CD14-positive monocyte (primary cell): Measurements from ENCODE around the gene PWP1. TPM values are rescaled to one million over a fixed set of nuclear protein-coding genes. Genes with fewer than 3 reads are reported as not detected.

Experiments
- DNase-seq, 3 donors: peaks; one replicate each; pipeline ENCODE4 v3.0.0-alpha.2; 2011 to 2022
- H2AFZ ChIP-seq: 2 replicates; pipeline ENCODE4 v1.6.0; 2012; ENCODE audit warnings: mild to moderate bottlenecking, low read depth, low read length, inconsistent platforms; ENCODE audit not compliant: insufficient read depth, poor library complexity, severe bottlenecking
- H3K27ac ChIP-seq, 2 donors: 1 replicate in 1 of 2; 2 replicates in 1 of 2; pipeline ENCODE4 v1.5.1; 2012 to 2013; ENCODE audit warnings: low read length in 2 of 2, control low read depth in 1 of 2, inconsistent platforms in 1 of 2, low read depth in 1 of 2, mild to moderate bottlenecking in 1 of 2
- H3K27me3 ChIP-seq, 2 donors: one replicate each; pipeline versions ENCODE4 v1.6.0 to v1.6.1; 2011 to 2013; ENCODE audit warnings: low read length in 2 of 2; ENCODE audit not compliant: control insufficient read depth in 2 of 2, insufficient read depth in 2 of 2
- H3K36me3 ChIP-seq, 2 donors: replicated peaks in 1 of 2; 1 replicate in 1 of 2; 2 replicates in 1 of 2; pipeline versions ENCODE4 v1.5.1 to v1.6.1; 2012 to 2013; ENCODE audit warnings: low read length in 2 of 2, control low read depth in 1 of 2, inconsistent platforms in 1 of 2, mild to moderate bottlenecking in 1 of 2; ENCODE audit not compliant: insufficient read depth in 2 of 2, control insufficient read depth in 1 of 2
- H3K4me1 ChIP-seq, 2 donors: 1 replicate in 1 of 2; 2 replicates in 1 of 2; pipeline versions ENCODE4 v1.5.1 to v1.6.1; 2012 to 2013; ENCODE audit warnings: low read length in 2 of 2, control low read depth in 1 of 2, inconsistent platforms in 1 of 2, mild to moderate bottlenecking in 1 of 2, moderate library complexity in 1 of 2; ENCODE audit not compliant: insufficient read depth in 2 of 2, control insufficient read depth in 1 of 2
- H3K4me2 ChIP-seq: replicated peaks from 2 replicates; pipeline ENCODE3; 2012; ENCODE audit warnings: low read length, moderate library complexity, mild to moderate bottlenecking; ENCODE audit not compliant: poor library complexity, severe bottlenecking; ENCODE audit errors: extremely low read depth
- H3K4me3 ChIP-seq, 3 experiments: fragments of 200-600 bp in 1 of 3; sonication (generic) in 1 of 3; replicated peaks in 1 of 3; 1 replicate in 2 of 3; 2 replicates in 1 of 3; pipeline ENCODE4 v1.5.1; 2011 to 2013; ENCODE audit warnings: low read length in 3 of 3, mild to moderate bottlenecking in 3 of 3, control low read depth in 2 of 3, low read depth in 2 of 3, inconsistent platforms in 1 of 3, moderate library complexity in 1 of 3
- H3K79me2 ChIP-seq: 2 replicates; pipeline ENCODE4 v1.6.0; 2012; ENCODE audit warnings: mild to moderate bottlenecking, control low read depth, inconsistent platforms, low read length, moderate library complexity; ENCODE audit not compliant: insufficient read depth
- H3K9ac ChIP-seq: 2 replicates; pipeline ENCODE4 v1.6.0; 2017; ENCODE audit warnings: low read length, mild to moderate bottlenecking; ENCODE audit not compliant: insufficient read depth, poor library complexity, severe bottlenecking
- H3K9me3 ChIP-seq, 2 donors: replicated peaks in 1 of 2; 1 replicate in 1 of 2; 2 replicates in 1 of 2; pipeline versions ENCODE4 v1.5.1 to v1.6.1; 2012 to 2013; ENCODE audit warnings: low read length in 2 of 2, control low read depth in 1 of 2; ENCODE audit not compliant: control insufficient read depth in 1 of 2, insufficient read depth in 1 of 2
- H4K20me1 ChIP-seq: 2 replicates; pipeline ENCODE4 v1.6.0; 2012; ENCODE audit warnings: mild to moderate bottlenecking, low read length, control low read depth, moderate library complexity; ENCODE audit not compliant: insufficient read depth
- H3K27ac Mint-ChIP-seq, 7 donors: one replicate each; pipeline ENCODE4 v1.8.0; 2020; ENCODE audit warnings: mild to moderate bottlenecking in 7 of 7, mixed read lengths in 7 of 7, moderate library complexity in 6 of 7, inconsistent platforms in 2 of 7
- H3K27me3 Mint-ChIP-seq, 3 donors: one replicate each; pipeline ENCODE4 v1.8.0; 2021 to 2022; ENCODE audit warnings: low read depth in 3 of 3, mild to moderate bottlenecking in 3 of 3, mixed read lengths in 3 of 3, moderate library complexity in 3 of 3, inconsistent platforms in 1 of 3
- H3K36me3 Mint-ChIP-seq, 2 donors: one replicate each; pipeline ENCODE4 v1.8.0; 2020; ENCODE audit warnings: mixed read lengths in 2 of 2, inconsistent platforms in 1 of 2, mild to moderate bottlenecking in 1 of 2
- H3K4me1 Mint-ChIP-seq: one replicate; pipeline ENCODE4 v1.8.0; 2020; ENCODE audit warnings: mild to moderate bottlenecking, mixed read lengths
- H3K4me3 Mint-ChIP-seq, 2 donors: one replicate each; pipeline ENCODE4 v1.8.0; 2020; ENCODE audit warnings: mild to moderate bottlenecking in 2 of 2, mixed read lengths in 2 of 2, moderate library complexity in 1 of 2
- H3K9me3 Mint-ChIP-seq, 7 donors: one replicate each; pipeline ENCODE4 v1.8.0; 2020 to 2022; ENCODE audit warnings: mixed read lengths in 7 of 7, mild to moderate bottlenecking in 6 of 7, moderate library complexity in 6 of 7, inconsistent platforms in 2 of 7
- WGBS: methylation state at CpG from one replicate; pipeline ENCODE4 v1.1.5; 2013; ENCODE audit warnings: missing lambda C conversion rate; ENCODE audit not compliant: insufficient coverage; 5-methylcytosine and 5-hydroxymethylcytosine counted together
- intact Hi-C, 2 donors: fragments of 100-400 bp; cut with micrococcal nuclease; formaldehyde crosslinking; loops; one replicate each; pipeline versions ENCODE4 v1.15.0 to v1.15.1; 2023
- polyA plus RNA-seq, 3 donors: library from polyadenylated mRNA; depleted of rRNA in 1 of 3; unstranded in 2 of 3; stranded (reverse) in 1 of 3; fragments of 300-500 nt in 2 of 3; fragments of >200 nt in 1 of 3; fragmentation: Illumina TruSeq in 2 of 3; gene quantifications; 1 replicate in 2 of 3; 2 replicates in 1 of 3; pipeline ENCODE4 v1.2.3, GENCODE V29; 2012 to 2021
- TF ChIP-seq, protein P1 (sequence below): fragments of 200-600 bp; IDR thresholded peaks from one replicate; pipeline ENCODE4 v1.8.0; 2022; ENCODE audit warnings: antibody characterized with exemption, mild to moderate bottlenecking

Gene PWP1
- polyA plus RNA-seq, 3 donors = 27.1 to 29.1 (median 28.0) TPM

- TF ChIP-seq, protein P1, sequence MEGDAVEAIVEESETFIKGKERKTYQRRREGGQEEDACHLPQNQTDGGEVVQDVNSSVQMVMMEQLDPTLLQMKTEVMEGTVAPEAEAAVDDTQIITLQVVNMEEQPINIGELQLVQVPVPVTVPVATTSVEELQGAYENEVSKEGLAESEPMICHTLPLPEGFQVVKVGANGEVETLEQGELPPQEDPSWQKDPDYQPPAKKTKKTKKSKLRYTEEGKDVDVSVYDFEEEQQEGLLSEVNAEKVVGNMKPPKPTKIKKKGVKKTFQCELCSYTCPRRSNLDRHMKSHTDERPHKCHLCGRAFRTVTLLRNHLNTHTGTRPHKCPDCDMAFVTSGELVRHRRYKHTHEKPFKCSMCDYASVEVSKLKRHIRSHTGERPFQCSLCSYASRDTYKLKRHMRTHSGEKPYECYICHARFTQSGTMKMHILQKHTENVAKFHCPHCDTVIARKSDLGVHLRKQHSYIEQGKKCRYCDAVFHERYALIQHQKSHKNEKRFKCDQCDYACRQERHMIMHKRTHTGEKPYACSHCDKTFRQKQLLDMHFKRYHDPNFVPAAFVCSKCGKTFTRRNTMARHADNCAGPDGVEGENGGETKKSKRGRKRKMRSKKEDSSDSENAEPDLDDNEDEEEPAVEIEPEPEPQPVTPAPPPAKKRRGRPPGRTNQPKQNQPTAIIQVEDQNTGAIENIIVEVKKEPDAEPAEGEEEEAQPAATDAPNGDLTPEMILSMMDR = no peak
- no peak overlapping the region for H3K4me3 Mint-ChIP-seq
- H3K27ac Mint-ChIP-seq = peak overlapping the region in 2 of 7 donors; percentile 4 to 24
- peaks cover 0 to 3% (median 0%) of the 10 kb centered on the region in 3 donors for H3K27me3 Mint-ChIP-seq
- H3K4me1 Mint-ChIP-seq = peaks cover 12% of the 10 kb centered on the region
- peaks cover 59 to 61% of the 10 kb centered on the region in 2 donors for H3K36me3 Mint-ChIP-seq
- no peak overlapping the region for H3K27ac ChIP-seq
- peaks cover 4 to 10% of the 10 kb centered on the region in 2 donors for H3K4me1 ChIP-seq
- no peak overlapping the region for H3K4me2 ChIP-seq
- no peaks in the 10 kb centered on the region for H3K79me2 ChIP-seq
- WGBS = no CpG with 5 or more reads among the region's 5 CpGs
- DNase-seq = no peak
- no peak overlapping the region for H3K4me3 ChIP-seq
- no peak overlapping the region for H3K9ac ChIP-seq
- no peaks in the 10 kb centered on the region for H3K9me3 Mint-ChIP-seq
- H3K27me3 ChIP-seq = no peaks in the 10 kb centered on the region
- no peak overlapping the region for H2AFZ ChIP-seq
- peaks cover 53 to 71% of the 10 kb centered on the region in 2 donors for H3K36me3 ChIP-seq
- no peaks in the 10 kb centered on the region for H3K9me3 ChIP-seq
- H4K20me1 ChIP-seq = peaks cover 14% of the 10 kb centered on the region
- intact Hi-C loops = no loop called here
Observed at GRCh38 chr12:107734139-107734538, 48.5 kb downstream of the PWP1 start.

- TF ChIP-seq, protein P1 = no peak
- WGBS = no CpG with 5 or more reads among the region's 2 CpGs
- Mint-ChIP-seq H3K4me1 (peaks cover 12% of the 10 kb centered on the region), H3K36me3 (peaks cover 71 to 77% of the 10 kb centered on the region in 2 donors), H3K9me3 (no peaks in the 10 kb centered on the region), H3K27me3 (peaks cover 0 to 3% (median 0%) of the 10 kb centered on the region in 3 donors), H3K4me3 (no peak overlapping the region), H3K27ac (peak overlapping the region in 2 of 7 donors; percentile 16 to 44)
- Histone ChIP-seq H3K36me3 (peaks cover 69 to 87% of the 10 kb centered on the region in 2 donors), H3K9ac (no peak overlapping the region), H3K4me1 (peaks cover 4 to 10% of the 10 kb centered on the region in 2 donors), H2AFZ (no peak overlapping the region), H3K9me3 (no peaks in the 10 kb centered on the region), H3K4me2 (no peak overlapping the region), H3K27ac (peak overlapping the region in 1 of 2 donors; percentile 50), H3K4me3 (no peak overlapping the region), H3K27me3 (no peaks in the 10 kb centered on the region), H3K79me2 (no peaks in the 10 kb centered on the region), H4K20me1 (peaks cover 14% of the 10 kb centered on the region)
- DNase-seq = no peak
- intact Hi-C loops = no loop called here
Observed at GRCh38 chr12:107735763-107736162, 50.2 kb downstream of the PWP1 start.
